Left renal cortex interstitium (tissue), 4 donors: ENCODE measurements around the gene ZNF407. TPM values are rescaled to one million over a fixed set of nuclear protein-coding genes. Genes with fewer than 3 reads are reported as not detected.

Source experiments
- DNase-seq, 4 donors: peaks; one replicate each; pipeline ENCODE4 v3.0.0-alpha.2; 2013; ENCODE audit warnings: low read depth in 4 of 4, low spot score in 2 of 4, missing footprints in 1 of 4
- polyA plus RNA-seq, 4 donors: library from polyadenylated mRNA; unstranded; fragments of 120-200 nt; gene quantifications; one replicate each; pipeline ENCODE4 v1.2.1, GENCODE V29; 2013; ENCODE audit not compliant: insufficient read length in 4 of 4

Gene ZNF407
- polyA plus RNA-seq, 4 donors, result 9.8 to 10.1 (median 10.1) TPM

DNA sequence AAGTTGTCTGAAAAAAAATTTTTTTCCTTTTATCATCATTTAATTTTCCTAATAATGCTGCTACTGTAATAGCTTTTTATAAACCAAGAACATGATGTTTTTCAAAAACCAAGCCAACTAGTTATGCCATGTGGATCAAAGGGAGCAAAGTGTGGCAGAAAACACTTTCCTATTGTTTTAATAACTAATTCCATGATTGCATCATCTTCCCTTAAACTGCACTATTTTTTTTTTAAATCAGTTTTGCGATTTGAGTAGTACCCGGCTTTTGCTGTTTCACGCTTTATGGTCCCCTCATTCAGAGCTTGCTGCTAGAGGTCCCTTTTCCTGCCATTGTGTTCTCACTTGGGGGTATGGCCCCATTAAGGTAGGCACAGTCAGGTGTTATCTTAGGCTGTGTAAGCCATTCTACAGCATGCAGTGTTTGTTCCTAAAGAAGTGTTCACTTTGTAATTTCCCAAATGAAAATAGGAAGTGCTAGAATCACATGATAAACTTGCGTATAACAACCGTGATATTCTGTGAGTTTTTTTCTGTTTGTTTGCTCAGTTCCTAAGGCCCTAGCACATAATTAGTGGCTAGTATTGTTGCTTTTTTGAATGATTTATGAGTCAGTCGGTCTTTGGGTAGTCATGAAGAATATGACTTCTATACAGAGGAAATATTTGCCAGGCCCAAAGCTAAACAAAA is 385.4 kb downstream of the ZNF407 start:
- no peak for DNase-seq

DNA sequence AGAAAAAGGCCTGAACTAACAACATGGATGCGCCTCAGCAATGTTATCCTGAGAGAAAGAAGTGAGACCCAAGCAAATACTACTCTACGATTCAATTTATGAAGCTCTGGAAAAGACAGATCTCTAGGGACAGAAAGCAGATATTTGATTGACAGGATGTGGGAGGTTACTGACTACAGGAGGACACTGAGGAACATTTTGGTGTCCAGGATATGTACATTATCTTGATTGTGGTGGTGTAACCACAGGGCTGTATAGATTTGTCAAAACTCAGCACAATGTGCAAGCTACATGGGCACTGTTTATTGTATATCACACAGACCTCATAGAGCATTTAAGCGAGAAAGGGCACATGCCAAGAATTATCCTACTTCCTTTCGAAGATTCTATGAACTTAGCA is 391.5 kb downstream of the ZNF407 start:
- no peak for DNase-seq

DNA sequence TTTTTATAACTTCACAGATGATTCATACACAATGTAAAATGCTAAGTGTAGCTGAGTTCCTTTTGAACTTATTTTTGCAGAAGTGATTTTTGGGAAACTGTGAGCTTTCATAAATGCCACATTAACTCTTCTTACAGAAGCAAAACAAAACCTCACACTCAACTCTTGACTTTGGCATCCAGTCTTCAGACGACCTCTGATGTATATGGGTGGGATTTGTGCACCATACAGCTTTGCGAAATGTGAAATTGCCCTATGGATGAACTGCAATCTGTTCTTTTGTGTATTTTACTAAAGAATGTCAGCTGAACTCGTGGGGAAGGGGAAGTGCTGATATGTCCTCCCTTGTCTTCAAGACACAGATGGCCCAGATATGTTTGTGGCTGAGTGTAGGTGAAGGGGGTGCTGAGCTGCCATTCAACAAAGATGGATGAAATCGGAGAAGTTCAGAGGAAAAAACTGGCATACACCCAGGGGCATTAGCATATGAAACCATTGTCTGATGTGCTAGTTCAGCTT is 393.0 kb downstream of the ZNF407 start:
- no peak for DNase-seq

DNA sequence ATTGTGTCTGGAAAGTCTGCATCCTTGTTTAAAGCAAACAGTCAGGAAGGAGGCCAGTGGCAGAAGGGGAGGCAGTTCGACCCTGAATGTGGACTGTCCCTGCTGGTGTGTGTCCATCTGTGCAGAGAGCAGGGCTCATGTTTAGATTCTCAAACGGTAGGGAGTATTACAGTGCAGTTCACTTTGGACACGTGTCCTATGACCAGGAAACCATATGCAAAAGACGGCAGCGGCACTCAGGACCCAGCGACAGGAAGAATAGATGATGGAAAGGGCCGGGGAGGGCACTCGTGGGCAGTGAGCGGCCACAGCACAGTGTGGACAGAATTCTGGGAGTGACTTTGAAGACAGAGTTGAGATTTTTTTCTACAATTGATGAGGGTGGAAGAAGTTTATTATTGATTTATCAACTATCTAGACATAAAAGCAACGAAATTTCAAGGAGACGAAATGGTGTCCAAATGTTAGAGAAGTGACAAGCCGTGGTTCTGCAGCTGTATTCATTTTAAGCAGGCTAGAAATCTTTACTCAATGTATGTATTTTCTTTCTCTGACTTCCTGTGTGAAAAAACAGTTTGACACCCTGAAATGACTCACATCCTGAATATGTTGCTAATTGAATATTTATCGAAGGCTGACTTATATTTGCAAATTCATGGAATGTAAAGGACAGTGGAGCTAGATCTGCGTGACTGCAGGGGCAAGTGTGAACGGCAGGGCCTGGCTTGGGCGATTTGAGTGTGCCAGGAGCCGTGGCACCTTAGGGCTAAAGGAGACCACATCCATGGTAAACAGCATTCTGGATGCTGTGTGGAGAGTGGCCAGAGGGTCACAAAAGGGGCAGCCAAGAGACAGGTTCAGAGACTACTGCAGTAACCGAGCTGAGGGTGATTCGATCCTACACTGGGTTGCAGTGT is 397.1 kb downstream of the ZNF407 start:
- no peak for DNase-seq

DNA sequence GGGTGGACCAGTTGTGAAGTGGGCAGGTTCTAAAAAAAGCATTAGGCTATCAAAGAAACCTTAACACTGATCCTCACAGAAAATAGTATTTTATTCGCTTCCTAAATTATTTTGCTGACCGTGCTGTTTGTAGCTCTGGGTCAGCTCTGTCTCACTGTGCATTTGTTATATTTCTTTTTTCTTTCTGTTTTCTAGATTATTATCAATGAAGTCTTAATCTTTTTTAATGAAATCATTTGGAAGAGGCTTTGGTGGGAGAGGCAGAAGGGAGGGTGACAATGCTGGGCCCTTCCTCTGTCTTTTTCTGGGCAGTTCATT is 397.7 kb downstream of the ZNF407 start:
- no peak for DNase-seq

DNA sequence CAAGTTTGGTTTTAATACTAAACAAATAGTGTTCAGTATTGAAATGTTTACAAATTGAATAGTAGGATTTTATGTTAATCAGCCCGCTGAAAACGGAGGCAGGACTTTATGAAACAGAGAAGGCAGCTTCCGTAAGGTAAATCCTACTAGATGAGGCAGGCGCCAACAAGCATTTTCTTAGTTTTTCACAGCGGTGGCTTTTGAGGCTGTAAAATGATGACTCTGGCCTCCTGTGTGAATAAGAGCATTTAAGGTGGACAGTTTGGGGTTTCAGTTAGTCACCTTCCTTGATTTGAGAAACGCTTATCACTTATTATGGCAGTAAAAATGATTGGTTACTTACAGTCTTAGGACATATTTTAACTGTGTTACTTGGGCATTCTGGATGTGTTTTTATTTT is 398.4 kb downstream of the ZNF407 start:
- DNase-seq, result no peak

DNA sequence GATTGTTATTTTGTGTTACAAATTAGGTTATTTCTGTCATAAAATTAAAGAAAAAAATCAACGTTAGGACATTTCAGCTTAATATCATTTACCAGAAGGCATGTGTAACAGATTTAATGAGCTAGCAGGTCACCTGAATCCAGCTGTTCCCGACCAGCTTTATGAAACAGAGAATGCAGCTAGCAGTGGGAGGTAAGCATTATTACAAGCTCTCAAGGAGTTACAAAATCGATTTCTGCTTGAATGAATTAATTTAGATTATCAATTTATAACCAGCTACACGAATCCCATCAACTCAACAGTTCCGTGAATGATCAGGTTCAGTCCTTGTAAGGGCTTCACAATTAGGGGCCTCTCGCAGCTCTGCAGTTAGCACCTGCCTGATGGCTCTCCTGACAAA is 399.3 kb downstream of the ZNF407 start:
- DNase-seq, result no peak

DNA sequence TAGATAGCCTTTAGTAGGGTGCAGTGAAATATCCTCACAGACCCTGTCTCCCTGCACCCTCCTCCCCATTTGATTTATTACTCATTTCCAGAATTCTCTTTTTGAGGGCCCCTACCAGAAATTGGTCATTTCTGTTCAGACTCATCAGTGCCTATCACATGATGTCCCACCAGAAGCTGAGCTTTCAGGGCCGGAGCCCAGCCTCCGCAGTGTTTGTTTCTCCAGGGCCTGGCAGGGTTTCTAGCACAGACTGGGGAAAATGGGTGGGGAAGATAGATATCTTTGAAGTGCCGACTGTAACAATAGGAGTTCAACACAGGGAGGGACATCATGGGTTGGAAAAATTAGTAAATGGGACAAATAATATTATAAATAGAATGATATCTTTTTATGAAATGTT is 403.2 kb downstream of the ZNF407 start:
- no peak for DNase-seq

DNA sequence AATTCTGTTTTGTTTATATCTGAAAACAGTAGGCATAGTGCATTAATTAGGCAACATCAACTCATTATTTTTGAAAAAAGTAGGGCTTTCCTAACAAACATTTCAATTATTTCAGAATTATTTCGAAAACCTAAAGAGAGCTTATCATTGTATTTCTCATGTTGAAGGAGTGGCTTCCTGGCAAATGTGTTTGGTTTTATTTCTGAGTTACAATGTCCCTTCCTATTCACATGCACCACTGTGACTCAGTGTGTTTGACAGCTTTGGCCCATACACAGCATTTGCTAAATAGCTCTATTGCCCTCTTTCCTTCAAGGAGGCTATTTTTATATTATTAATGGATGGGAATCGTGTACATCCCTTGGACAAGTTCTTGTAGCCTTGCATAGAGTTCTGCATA is 405.4 kb downstream of the ZNF407 start:
- no peak for DNase-seq

DNA sequence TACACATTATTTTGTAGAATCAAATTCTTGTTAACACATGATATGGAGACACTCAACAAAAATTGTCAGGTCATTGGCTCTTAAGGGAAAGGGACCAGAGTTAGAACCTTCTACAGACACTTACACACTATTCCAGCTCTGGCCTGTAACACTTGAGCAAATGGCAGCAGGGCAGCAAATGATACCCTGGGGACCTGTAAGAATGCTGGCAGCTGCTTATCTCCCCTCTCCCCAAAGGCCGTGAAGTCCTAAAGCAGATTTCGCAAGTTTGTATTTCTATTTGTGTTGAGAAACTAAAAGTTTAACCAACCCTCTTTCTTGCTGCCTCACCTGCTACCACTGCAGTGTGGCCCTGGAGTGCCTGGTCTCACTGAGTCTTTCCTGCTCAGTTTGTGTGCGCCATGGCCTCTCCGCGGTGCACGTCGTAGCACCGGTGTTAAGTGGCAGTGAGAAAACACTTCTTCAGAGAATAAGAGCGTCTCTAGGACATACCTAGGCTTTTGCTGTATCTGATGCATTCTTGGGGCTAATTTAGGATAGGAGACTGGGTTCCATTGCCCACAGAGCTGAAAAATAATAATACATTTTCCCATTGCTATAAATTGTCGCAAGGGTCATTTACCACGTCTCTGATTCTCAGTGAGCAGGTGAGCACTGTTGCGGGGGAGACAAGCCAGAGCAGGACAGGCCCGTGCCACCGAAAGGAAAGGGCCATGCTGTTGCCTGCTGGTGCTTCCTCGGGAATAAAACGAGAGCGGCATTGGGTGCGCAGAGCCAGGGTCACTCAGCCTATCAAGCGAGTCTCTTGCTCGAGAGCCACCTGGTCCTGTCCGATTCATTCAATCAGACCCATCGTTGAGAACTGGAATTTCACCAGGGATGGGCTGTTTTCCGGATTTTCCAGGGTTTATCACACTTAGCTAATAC is 406.4 kb downstream of the ZNF407 start:
- no peak for DNase-seq

DNA sequence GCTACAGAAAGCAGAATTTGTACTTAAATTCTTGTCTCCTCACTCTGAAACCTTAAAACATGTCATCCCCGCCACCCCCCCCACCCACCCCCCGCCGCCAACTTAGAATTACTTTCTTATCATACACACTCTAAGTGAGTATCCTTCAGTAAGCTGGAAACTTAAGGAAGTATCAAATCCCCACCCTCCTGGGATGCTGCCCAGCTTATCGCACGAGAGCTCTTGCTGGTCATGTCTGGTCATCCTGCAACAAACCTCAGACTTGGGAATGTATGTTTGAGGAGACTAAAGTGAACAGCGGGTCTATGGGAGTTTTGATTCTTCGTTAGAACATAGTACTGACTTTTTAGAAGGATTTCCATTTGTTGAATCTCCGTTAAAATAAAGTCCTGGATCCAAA is 408.0 kb downstream of the ZNF407 start:
- DNase-seq, result no peak

DNA sequence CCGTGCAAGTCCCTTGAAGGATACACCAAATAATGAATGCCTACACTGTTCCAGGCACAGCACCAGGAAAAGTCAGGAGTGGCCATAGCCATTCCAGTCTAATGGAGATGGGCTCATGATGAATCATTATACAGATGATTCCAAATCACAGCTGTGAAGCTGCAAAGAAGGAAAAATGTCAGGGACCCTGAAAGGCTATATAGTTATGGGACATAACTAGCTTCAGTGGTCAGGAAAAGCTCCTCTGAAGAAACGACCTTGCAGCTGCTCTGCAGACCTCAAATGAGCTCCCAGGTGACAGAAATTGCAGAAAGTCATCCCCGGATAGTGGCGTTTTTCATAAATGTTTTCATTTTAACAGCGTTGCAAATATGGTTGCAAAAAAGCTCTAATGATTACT is 410.5 kb downstream of the ZNF407 start:
- DNase-seq, result no peak

DNA sequence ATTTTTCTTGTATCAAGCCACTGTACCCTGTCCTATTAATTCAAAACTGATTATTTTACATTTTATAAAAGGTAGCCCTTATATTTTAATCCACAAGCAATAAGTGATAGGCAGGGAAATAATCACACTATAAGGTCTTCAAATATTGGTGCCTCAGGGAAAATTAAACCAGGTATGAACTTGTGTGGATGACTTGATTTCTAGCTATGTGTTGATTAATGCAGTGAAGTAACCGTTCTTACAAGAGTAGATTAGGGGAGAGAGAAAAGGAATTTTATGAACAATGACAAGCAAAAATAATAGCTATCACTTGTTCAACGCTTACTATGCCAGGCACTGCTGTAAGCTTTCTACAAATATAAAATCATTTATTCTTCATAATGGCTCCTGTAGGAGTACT is 411.6 kb downstream of the ZNF407 start:
- DNase-seq, result no peak

DNA sequence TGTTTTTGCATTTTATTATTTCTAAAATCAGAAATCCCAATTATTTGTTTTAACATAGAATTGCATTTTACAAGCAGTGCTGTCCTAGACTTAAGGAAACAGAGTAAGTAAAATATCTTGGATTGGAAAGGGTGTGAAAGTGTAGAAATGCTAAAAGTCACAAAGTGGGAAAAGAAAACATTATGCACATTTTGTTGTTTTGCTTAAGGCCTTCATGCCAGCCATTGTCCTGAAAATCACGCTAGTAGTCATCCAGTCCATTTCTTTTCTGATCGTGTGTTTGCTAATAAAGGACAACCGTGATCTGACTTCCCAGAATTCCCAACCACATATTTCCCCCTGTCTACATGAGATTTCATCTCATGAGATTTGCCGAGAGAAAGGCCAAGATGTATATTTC is 412.2 kb downstream of the ZNF407 start:
- no peak for DNase-seq

DNA sequence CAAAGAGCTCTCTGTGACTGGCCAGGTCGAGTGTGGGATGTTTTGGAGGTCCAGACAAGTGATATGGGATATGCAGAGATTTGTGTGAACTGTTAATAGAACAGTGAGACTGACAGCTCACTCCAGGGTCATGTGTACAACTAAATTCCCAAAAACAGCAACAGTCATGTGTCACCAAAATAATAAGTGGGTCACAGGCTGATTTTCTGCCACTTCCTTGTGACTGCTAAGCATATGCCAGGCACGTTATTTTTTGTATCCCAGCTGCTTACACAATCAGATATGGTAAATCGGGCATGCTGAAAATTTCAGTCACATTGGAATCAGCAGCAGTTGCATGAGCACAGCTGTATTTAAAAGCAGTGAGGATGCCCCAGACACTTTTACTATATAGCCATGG is 412.6 kb downstream of the ZNF407 start:
- DNase-seq, result no peak

DNA sequence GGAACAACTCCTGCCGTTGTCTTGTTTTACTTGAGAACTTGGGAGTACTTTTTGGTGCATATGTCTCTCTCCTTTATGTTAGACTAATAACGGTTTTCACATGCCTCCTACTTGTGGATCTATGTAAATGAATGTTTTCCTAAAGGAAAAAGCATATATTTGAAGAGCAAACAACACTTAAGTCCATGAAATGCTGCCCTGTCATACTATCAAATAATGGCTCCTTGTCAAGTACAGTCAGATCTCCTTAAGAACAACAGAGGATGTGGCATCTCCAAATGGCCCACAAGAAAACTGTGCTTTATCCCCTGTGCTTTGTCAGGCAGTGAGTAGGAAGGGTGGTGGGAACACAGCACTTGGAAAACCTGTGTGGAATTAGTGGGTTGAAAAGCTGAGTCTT is 413.0 kb downstream of the ZNF407 start:
- no peak for DNase-seq

DNA sequence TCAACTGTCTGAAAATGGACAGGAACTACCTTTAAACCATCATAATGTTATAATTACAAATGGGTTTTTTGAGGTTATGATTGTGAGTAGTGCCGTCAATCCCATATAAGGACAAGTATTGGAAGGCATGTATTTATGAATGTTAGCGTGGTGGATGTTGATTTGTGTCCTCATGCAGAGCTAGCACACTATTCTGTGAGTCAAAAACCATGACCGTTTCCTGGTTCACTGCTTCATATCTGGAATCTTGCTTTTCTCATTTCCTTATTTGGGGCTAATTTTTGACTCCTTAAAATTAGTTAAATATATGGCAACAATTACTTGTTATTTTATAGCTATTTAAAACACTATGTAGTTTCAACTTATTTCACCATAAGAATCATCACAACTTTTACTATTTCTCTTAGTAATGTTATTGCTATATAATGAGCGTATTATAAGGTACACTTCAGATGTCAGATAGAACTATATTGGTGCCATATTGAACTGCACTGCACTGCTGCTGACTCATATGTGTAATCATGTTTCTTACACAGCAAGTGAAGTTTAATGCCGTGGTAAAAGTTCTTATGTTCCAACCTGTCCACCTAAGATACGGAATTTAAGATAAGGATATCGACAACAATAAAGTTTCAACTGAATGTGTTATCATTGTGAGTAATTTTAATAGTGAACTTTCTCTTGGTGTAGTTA is 418.5 kb downstream of the ZNF407 start:
- DNase-seq, result no peak

DNA sequence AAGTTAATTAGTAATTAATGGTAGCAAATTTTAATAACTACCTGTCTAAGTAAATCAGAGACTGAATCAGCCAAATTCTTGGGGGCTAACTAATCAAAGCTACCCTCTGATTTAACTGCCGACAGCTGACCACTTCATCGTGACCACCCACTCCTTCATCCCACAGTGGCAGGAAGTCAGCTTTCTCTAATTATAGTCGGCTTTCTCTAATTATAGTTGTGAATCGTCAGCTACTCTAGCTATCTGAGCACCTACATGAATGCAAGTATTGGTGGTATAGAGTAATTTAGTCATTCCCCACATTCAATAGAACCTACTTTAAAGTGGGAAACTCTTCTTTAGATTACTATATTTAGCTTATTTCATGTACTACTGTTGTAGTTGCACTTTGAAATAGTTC is 425.8 kb downstream of the ZNF407 start:
- no peak for DNase-seq

DNA sequence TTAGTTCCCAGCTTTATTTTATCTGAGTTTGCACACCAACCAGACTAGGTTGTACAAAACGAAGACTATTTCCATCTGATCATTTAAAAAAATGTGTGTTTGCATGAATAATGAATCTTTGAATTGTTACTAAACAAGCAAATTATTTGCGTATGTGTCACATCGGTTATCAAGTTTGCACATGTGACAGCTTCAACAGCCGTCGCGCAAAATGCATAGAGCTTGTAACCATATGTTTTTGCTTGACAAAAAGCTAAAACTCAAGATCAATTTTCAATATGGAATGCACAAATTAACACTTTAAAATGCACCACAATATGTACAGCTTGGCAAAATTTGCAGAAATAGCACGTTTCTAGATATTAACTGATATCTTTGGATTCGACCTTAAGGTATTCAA is 427.2 kb downstream of the ZNF407 start:
- no peak for DNase-seq

DNA sequence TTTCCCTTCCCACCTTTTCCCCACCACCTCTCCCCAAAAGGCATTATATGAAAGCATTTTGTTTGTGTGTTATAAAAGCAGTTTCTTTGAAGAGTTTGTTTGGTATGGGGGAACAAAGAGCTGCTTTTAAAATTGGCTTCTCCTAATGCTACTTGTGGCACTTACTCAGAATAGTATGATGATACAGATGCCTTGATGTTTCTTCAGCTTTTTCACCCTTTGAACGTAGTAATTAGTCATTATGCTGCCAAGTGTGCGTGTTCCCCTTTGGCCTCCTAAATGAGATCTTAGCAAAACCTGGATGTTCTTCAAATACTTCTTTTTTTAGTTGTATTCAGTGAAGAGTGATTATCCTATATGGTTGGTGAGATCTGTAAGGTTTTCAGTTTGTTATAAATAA is 427.9 kb downstream of the ZNF407 start:
- DNase-seq, result no peak
